HEK293 (cell line): Measurements from ENCODE around the gene POLH.

ENCODE experiments used
- CTCF ChIA-PET: fragments of 350-600 bp; formaldehyde crosslinking; extraction: SDS; loops from one replicate; lab custom pipeline; 2021; ENCODE audit warnings: antibody characterized with exemption; lab: Yijun Ruan, JAX
- POLR2A ChIA-PET: fragments of 300-600 bp; formaldehyde crosslinking; extraction: SDS; loops from one replicate; lab custom pipeline; 2020; ENCODE audit warnings: antibody characterized with exemption, inconsistent platforms; lab: Yijun Ruan, JAX
- H3K27ac ChIP-seq: fragments of 200-500 bp; sonication (Bioruptor generic); 2 replicates; pipeline ENCODE4 v1.5.1; 2014; ENCODE audit warnings: low read depth, low read length, control low read depth, inconsistent platforms; ENCODE audit errors: extremely low read depth
- H3K36me3 ChIP-seq, 2 experiments: fragments of 200-500 bp in 1 of 2; sonication (Bioruptor generic) in 1 of 2; 1 replicate in 1 of 2; 2 replicates in 1 of 2; pipeline ENCODE4 v1.5.1; 2014 to 2017; ENCODE audit warnings: inconsistent platforms in 2 of 2, low read length in 2 of 2; ENCODE audit not compliant: control insufficient read depth in 2 of 2, insufficient read depth in 1 of 2
- H3K4me1 ChIP-seq: fragments of 200-500 bp; sonication (Bioruptor generic); 2 replicates; pipeline ENCODE4 v1.5.1; 2014; ENCODE audit warnings: mild to moderate bottlenecking, low read length, inconsistent platforms; ENCODE audit not compliant: control insufficient read depth, insufficient read depth
- H3K4me3 ChIP-seq: 2 replicates; pipeline ENCODE4 v1.5.1; 2011; ENCODE audit warnings: low read depth, mild to moderate bottlenecking, control low read depth, low read length, moderate library complexity
- H3K9me3 ChIP-seq: fragments of 200-500 bp; sonication (Bioruptor generic); 2 replicates; pipeline ENCODE4 v1.5.1; 2014; ENCODE audit warnings: low read depth, low read length, inconsistent platforms; ENCODE audit not compliant: control insufficient read depth, insufficient read depth
- BCL11A ChIP-seq: fragments of 450-650 bp; formaldehyde crosslinking; IDR thresholded peaks from 2 replicates; pipeline ENCODE4 v1.5.1; 2016; ENCODE audit warnings: low read depth, missing biosample characterization, missing genetic modification characterization
- ZFP41 ChIP-seq: fragments of 450-650 bp; formaldehyde crosslinking; IDR thresholded peaks from 2 replicates; pipeline ENCODE4 v1.5.1; 2016; ENCODE audit warnings: missing biosample characterization, missing genetic modification characterization, borderline replicate concordance
- ZIC2 ChIP-seq: fragments of 450-650 bp; formaldehyde crosslinking; IDR thresholded peaks from 2 replicates; pipeline ENCODE4 v1.5.1; 2016; ENCODE audit warnings: missing biosample characterization, missing genetic modification characterization
- ZNF10 ChIP-seq: fragments of 450-650 bp; formaldehyde crosslinking; IDR thresholded peaks from 2 replicates; pipeline ENCODE4 v1.5.1; 2017; ENCODE audit warnings: missing biosample characterization, missing genetic modification characterization
- ZNF112 ChIP-seq: fragments of 450-650 bp; formaldehyde crosslinking; IDR thresholded peaks from 2 replicates; pipeline ENCODE4 v1.5.0; 2017; ENCODE audit warnings: missing biosample characterization, missing genetic modification characterization
- ZNF16 ChIP-seq: fragments of 450-650 bp; formaldehyde crosslinking; IDR thresholded peaks from 2 replicates; pipeline ENCODE4 v1.5.1; 2016; ENCODE audit warnings: low read depth, missing biosample characterization, missing genetic modification characterization
- ZNF214 ChIP-seq: fragments of 450-650 bp; formaldehyde crosslinking; IDR thresholded peaks from 2 replicates; pipeline ENCODE4 v1.5.1; 2017; ENCODE audit warnings: missing biosample characterization, mild to moderate bottlenecking, missing genetic modification characterization, borderline replicate concordance
- ZNF266 ChIP-seq: fragments of 450-650 bp; formaldehyde crosslinking; IDR thresholded peaks from 2 replicates; pipeline ENCODE4 v1.5.1; 2016; ENCODE audit warnings: missing biosample characterization, missing genetic modification characterization, low read depth
- ZNF341 ChIP-seq: fragments of 450-650 bp; formaldehyde crosslinking; IDR thresholded peaks from 2 replicates; pipeline ENCODE4; 2016; ENCODE audit warnings: low read depth, missing biosample characterization, missing genetic modification characterization
- ZNF433 ChIP-seq: fragments of 450-650 bp; formaldehyde crosslinking; IDR thresholded peaks from 2 replicates; pipeline ENCODE4 v1.5.1; 2016; ENCODE audit warnings: missing biosample characterization, missing genetic modification characterization, low read depth
- ZNF544 ChIP-seq: fragments of 450-650 bp; formaldehyde crosslinking; IDR thresholded peaks from 2 replicates; pipeline ENCODE4 v1.5.0; 2017; ENCODE audit warnings: missing biosample characterization, missing genetic modification characterization
- ZNF571 ChIP-seq: fragments of 450-650 bp; formaldehyde crosslinking; IDR thresholded peaks from 2 replicates; pipeline ENCODE4 v1.5.0; 2017; ENCODE audit warnings: missing biosample characterization, missing genetic modification characterization
- ZNF747 ChIP-seq: fragments of 450-650 bp; formaldehyde crosslinking; IDR thresholded peaks from 2 replicates; pipeline ENCODE4 v1.5.1; 2016; ENCODE audit warnings: missing biosample characterization, missing genetic modification characterization
- ZNF785 ChIP-seq: fragments of 450-650 bp; formaldehyde crosslinking; IDR thresholded peaks from 2 replicates; pipeline ENCODE4 v1.5.1; 2016; ENCODE audit warnings: missing biosample characterization, missing genetic modification characterization
- TF ChIP-seq, protein P1 (sequence below): fragments of 450-650 bp; formaldehyde crosslinking; IDR thresholded peaks from 2 replicates; pipeline ENCODE4 v1.5.1; 2017; ENCODE audit warnings: missing biosample characterization, missing genetic modification characterization
- TF ChIP-seq, protein P2 (sequence below): fragments of 450-650 bp; formaldehyde crosslinking; IDR thresholded peaks from 2 replicates; pipeline ENCODE4 v1.5.1; 2016; ENCODE audit warnings: missing biosample characterization, missing genetic modification characterization, borderline replicate concordance
- TF ChIP-seq, protein P3 (sequence below): fragments of 450-650 bp; formaldehyde crosslinking; IDR thresholded peaks from 2 replicates; pipeline ENCODE4 v1.5.1; 2016; ENCODE audit warnings: missing biosample characterization, missing genetic modification characterization
- TF ChIP-seq, protein P4 (sequence below): fragments of 450-650 bp; formaldehyde crosslinking; IDR thresholded peaks from 2 replicates; pipeline ENCODE4 v1.5.1; 2016; ENCODE audit warnings: missing biosample characterization, missing genetic modification characterization

Gene POLH

DNA sequence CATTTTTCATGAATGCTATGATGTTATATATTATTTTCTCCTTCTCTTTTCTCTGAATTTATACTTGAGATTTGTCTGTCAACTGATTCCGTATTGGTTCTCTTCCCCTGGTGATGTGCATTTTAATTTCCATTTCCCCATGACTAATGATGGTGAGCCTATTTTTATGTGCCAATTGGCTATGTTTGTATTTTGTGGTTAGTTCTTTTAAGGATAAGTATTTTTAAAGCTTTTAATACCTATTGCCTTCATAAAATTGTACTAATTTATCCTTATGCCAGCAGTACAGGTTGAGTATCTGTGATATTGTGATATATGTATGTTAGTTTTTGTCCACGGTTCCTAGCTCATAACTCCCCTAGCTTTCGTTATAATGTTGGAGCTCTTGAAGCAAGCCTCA lies 2.8 kb downstream of the POLH start:
- POLR2A ChIA-PET: no interaction called here
- H3K4me1 ChIP-seq: 0 out of 2 replicates have a peak, but pooled peaks cover 4% of the 10 kb centered on the region
- CTCF ChIA-PET: interaction anchor here (1.0 to 1.5 kb wide), 2 partner anchors 29 to 50 kb away, joined by 3 to 8 read pairs; partner anchors contain the start of gene GTPBP2
- TF ChIP-seq ZNF16 (tag by site-specific recombination): no peak
- TF ChIP-seq, protein P1, sequence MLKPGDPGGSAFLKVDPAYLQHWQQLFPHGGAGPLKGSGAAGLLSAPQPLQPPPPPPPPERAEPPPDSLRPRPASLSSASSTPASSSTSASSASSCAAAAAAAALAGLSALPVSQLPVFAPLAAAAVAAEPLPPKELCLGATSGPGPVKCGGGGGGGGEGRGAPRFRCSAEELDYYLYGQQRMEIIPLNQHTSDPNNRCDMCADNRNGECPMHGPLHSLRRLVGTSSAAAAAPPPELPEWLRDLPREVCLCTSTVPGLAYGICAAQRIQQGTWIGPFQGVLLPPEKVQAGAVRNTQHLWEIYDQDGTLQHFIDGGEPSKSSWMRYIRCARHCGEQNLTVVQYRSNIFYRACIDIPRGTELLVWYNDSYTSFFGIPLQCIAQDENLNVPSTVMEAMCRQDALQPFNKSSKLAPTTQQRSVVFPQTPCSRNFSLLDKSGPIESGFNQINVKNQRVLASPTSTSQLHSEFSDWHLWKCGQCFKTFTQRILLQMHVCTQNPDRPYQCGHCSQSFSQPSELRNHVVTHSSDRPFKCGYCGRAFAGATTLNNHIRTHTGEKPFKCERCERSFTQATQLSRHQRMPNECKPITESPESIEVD (tag by site-specific recombination): peak; percentile 54; the same call in 1 of the 2 replicates
- H3K27ac ChIP-seq: no peak overlapping the region
- no peak overlapping the region for H3K4me3 ChIP-seq
- H3K36me3 ChIP-seq: peaks cover 16 to 21% of the 10 kb centered on the region in 2 experiments
- no peaks in the 10 kb centered on the region for H3K9me3 ChIP-seq

DNA sequence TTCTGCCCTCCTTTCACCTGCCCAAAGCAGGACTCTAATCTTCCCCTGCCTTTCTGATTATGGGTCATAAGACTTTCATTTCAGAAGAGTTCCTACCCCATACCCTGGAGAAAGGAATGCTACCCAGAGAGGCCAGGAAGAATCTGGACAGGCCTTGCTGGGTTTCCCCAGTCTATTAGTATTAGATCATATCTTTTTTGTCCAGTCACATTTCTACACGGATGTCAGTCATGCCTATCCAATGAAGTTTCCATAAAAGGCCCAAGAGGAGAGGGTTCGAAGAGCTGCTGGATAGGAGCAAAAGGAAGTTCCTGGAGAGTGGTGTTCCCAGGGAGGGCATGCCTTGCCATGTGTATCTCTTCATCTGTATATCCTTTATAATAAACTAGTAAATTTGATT lies 3.2 kb downstream of the POLH start:
- Histone ChIP-seq H3K27ac (no peak overlapping the region), H3K4me1 (0 out of 2 replicates have a peak, but pooled peaks cover 4% of the 10 kb centered on the region), H3K4me3 (no peak overlapping the region), H3K9me3 (no peaks in the 10 kb centered on the region), H3K36me3 (peaks cover 21 to 25% of the 10 kb centered on the region in 2 experiments)
- ChIA-PET CTCF (interaction anchor here (1.0 to 1.5 kb wide), 2 partner anchors 29 to 50 kb away, joined by 3 to 8 read pairs; partner anchors contain the start of gene GTPBP2), POLR2A (no interaction called here)
- TF ChIP-seq BCL11A (no peak), ZNF341 (tag by site-specific recombination) (no peak), ZNF747 (no peak), ZNF214 (tag by site-specific recombination) (no peak), ZNF266 (tag by site-specific recombination) (no peak), ZNF10 (tag by site-specific recombination) (no peak), ZNF571 (tag by site-specific recombination) (no peak), ZFP41 (tag by site-specific recombination) (no peak), ZNF544 (tag by site-specific recombination) (no peak), ZNF112 (no peak), ZNF433 (tag by site-specific recombination) (no peak), ZNF785 (no peak), ZIC2 (no peak), ZNF16 (tag by site-specific recombination) (no peak)
- TF ChIP-seq, protein P2, sequence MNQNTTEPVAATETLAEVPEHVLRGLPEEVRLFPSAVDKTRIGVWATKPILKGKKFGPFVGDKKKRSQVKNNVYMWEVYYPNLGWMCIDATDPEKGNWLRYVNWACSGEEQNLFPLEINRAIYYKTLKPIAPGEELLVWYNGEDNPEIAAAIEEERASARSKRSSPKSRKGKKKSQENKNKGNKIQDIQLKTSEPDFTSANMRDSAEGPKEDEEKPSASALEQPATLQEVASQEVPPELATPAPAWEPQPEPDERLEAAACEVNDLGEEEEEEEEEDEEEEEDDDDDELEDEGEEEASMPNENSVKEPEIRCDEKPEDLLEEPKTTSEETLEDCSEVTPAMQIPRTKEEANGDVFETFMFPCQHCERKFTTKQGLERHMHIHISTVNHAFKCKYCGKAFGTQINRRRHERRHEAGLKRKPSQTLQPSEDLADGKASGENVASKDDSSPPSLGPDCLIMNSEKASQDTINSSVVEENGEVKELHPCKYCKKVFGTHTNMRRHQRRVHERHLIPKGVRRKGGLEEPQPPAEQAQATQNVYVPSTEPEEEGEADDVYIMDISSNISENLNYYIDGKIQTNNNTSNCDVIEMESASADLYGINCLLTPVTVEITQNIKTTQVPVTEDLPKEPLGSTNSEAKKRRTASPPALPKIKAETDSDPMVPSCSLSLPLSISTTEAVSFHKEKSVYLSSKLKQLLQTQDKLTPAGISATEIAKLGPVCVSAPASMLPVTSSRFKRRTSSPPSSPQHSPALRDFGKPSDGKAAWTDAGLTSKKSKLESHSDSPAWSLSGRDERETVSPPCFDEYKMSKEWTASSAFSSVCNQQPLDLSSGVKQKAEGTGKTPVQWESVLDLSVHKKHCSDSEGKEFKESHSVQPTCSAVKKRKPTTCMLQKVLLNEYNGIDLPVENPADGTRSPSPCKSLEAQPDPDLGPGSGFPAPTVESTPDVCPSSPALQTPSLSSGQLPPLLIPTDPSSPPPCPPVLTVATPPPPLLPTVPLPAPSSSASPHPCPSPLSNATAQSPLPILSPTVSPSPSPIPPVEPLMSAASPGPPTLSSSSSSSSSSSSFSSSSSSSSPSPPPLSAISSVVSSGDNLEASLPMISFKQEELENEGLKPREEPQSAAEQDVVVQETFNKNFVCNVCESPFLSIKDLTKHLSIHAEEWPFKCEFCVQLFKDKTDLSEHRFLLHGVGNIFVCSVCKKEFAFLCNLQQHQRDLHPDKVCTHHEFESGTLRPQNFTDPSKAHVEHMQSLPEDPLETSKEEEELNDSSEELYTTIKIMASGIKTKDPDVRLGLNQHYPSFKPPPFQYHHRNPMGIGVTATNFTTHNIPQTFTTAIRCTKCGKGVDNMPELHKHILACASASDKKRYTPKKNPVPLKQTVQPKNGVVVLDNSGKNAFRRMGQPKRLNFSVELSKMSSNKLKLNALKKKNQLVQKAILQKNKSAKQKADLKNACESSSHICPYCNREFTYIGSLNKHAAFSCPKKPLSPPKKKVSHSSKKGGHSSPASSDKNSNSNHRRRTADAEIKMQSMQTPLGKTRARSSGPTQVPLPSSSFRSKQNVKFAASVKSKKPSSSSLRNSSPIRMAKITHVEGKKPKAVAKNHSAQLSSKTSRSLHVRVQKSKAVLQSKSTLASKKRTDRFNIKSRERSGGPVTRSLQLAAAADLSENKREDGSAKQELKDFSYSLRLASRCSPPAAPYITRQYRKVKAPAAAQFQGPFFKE: no peak
- TF ChIP-seq, protein P3, sequence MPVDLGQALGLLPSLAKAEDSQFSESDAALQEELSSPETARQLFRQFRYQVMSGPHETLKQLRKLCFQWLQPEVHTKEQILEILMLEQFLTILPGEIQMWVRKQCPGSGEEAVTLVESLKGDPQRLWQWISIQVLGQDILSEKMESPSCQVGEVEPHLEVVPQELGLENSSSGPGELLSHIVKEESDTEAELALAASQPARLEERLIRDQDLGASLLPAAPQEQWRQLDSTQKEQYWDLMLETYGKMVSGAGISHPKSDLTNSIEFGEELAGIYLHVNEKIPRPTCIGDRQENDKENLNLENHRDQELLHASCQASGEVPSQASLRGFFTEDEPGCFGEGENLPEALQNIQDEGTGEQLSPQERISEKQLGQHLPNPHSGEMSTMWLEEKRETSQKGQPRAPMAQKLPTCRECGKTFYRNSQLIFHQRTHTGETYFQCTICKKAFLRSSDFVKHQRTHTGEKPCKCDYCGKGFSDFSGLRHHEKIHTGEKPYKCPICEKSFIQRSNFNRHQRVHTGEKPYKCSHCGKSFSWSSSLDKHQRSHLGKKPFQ (tag by site-specific recombination): no peak
- TF ChIP-seq, protein P4, sequence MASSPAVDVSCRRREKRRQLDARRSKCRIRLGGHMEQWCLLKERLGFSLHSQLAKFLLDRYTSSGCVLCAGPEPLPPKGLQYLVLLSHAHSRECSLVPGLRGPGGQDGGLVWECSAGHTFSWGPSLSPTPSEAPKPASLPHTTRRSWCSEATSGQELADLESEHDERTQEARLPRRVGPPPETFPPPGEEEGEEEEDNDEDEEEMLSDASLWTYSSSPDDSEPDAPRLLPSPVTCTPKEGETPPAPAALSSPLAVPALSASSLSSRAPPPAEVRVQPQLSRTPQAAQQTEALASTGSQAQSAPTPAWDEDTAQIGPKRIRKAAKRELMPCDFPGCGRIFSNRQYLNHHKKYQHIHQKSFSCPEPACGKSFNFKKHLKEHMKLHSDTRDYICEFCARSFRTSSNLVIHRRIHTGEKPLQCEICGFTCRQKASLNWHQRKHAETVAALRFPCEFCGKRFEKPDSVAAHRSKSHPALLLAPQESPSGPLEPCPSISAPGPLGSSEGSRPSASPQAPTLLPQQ: no peak
